Psoas muscle (tissue), 8 donors: ENCODE data around the gene RAB11FIP2. TPM values are rescaled to one million over a fixed set of nuclear protein-coding genes. Genes with fewer than 3 reads are reported as not detected.

Source experiments
- ATAC-seq, 4 donors: fragments of 200-7000 bp; cut with Tn5 transposase; one replicate each; pipeline ENCODE4 v1.9.1; 2020; ENCODE audit warnings: moderate library complexity in 3 of 4, mild to moderate bottlenecking in 2 of 4
- DNase-seq, 2 donors: peaks; one replicate each; pipeline ENCODE4 v3.0.0-alpha.2; 2020
- H3K27ac ChIP-seq: fragments of 200-600 bp; one replicate; pipeline ENCODE4 v1.8.0; 2022
- H3K27me3 ChIP-seq, 3 donors: fragments of 200-600 bp in 1 of 3; one replicate each; pipeline versions ENCODE4 v1.6.1 to v1.8.0; 2013 to 2022; ENCODE audit warnings: low read length in 2 of 3, mild to moderate bottlenecking in 2 of 3, moderate library complexity in 1 of 3; ENCODE audit not compliant: insufficient read depth in 3 of 3
- H3K36me3 ChIP-seq, 2 donors: fragments of 200-600 bp in 1 of 2; one replicate each; pipeline versions ENCODE4 v1.6.1 to v1.8.0; 2013 to 2022; ENCODE audit warnings: low read depth in 1 of 2, mild to moderate bottlenecking in 1 of 2, moderate library complexity in 1 of 2; ENCODE audit not compliant: insufficient read depth in 1 of 2
- H3K4me1 ChIP-seq: fragments of 200-600 bp; one replicate; pipeline ENCODE4 v1.8.0; 2022
- H3K4me3 ChIP-seq: fragments of 200-600 bp; one replicate; pipeline ENCODE4 v1.8.0; 2022; ENCODE audit warnings: mild to moderate bottlenecking
- H3K9me3 ChIP-seq: fragments of 200-600 bp; one replicate; pipeline ENCODE4 v1.8.0; 2022
- CTCF ChIP-seq: fragments of 200-600 bp; IDR thresholded peaks from one replicate; pipeline ENCODE4 v1.8.0; 2022; ENCODE audit warnings: antibody characterized with exemption
- WGBS, 3 donors: extraction: QIAGEN DNeasy Blood & Tissue Kit; methylation state at CpG; one replicate each; pipeline versions ENCODE4 v1.1.6 to v1.1.7; 2013; 5-methylcytosine and 5-hydroxymethylcytosine counted together
- intact Hi-C, 2 donors: fragments of 100-400 bp; cut with DNase I; formaldehyde crosslinking; loops; one replicate each; pipeline versions ENCODE4 v1.11.0 to v1.14.2; 2022
- polyA plus RNA-seq, 3 donors: library from polyadenylated mRNA; stranded (reverse); fragments of 200-250 nt; gene quantifications; one replicate each; pipeline ENCODE4 v1.2.3, GENCODE V29; 2013
- total RNA-seq, 4 donors: library from RNA; stranded (reverse); fragmentation: NEBNext Ultra II Directional in 2 of 4; extraction: Animal tissue kit (Norgen Biotek cat#: 25700) in 2 of 4; gene quantifications; one replicate each; pipeline versions ENCODE4 v1.2.1 to v1.2.4, GENCODE V29; 2021 to 2023
- donor health status: healthy with polysubstance abuse.
- donor health status: DM: no; HTN: no; CAD: no; lungs with moderate emphysema.
- donor health status: Bipolar disorder and iron deficiency.
- donor health status: healthy.
- donor health status: DM: yes; HTN: yes; CAD: no.
- donor health status: DM: no; HTN: no; CAD: no.
- donor health status: DM: no; HTN: no; CAD: no.
- donor health status: DM: yes; HTN: yes; CAD: no.

RAB11FIP2 gene
- total and polyA plus RNA-seq, 7 donors = 3.1 to 13.6 (median 10.4) TPM

DNA sequence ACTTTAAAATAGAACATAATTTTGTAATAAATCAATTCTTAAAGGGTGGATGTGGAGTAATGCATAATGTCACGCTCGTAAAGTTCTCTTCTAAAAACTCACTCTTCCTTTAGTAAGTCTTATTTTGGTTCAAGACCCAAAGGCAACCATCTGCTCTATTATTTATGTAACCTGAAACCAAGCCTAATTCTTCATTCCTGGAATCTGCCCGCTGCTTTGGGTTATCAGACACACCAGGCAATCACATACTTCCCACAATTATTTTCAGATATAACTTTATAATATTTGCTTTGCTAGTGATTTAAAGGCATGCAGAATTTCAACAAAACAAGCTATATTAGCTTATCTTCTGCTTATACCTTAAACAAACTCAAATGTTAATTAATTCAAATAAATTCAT lies 39.0 kb downstream of the RAB11FIP2 start:
- DNase-seq (no peak), ATAC-seq (no peak)
- Histone ChIP-seq H3K4me3 (no peak overlapping the region), H3K27me3 (no peaks in the 10 kb centered on the region), H3K27ac (no peak overlapping the region), H3K9me3 (no peaks in the 10 kb centered on the region), H3K36me3 (peaks cover 2 to 57% of the 10 kb centered on the region in 2 donors), H3K4me1 (no peaks in the 10 kb centered on the region)
- TF ChIP-seq CTCF = no peak
- intact Hi-C loops = no loop called here
- 69 to 79% (median 73%) methylated on average over 3 of the region's 3 CpGs for WGBS, 3 donors

DNA sequence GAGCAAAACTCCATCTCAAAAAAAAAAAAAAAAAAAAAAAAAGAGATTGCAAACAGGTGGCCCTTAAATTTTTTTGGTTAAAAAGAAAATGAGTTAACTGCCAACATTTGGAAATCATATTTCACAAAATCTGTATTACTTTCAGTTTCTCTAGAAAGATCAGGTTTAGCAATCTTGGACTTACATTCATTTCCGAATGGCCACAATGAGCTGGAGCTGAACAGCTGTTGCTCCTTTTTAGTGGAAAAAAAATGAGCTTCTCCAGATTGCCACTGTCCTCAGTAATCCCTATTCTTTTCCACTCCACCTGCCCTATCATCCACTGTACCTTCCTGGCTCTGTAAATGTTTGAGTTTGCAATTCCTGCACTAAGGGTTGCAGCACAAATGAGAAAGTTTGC lies 43.6 kb downstream of the RAB11FIP2 start:
- no peak for ATAC-seq
- H3K27me3 ChIP-seq = no peaks in the 10 kb centered on the region
- no peaks in the 10 kb centered on the region for H3K9me3 ChIP-seq
- TF ChIP-seq CTCF = no peak
- H3K36me3 ChIP-seq = peaks cover 0 to 43% of the 10 kb centered on the region in 2 donors
- H3K27ac ChIP-seq = no peak overlapping the region
- intact Hi-C loops = no loop called here
- H3K4me3 ChIP-seq = no peak overlapping the region
- 62 to 79% (median 68%) methylated on average over 1 of the region's 1 CpG for WGBS, 3 donors
- H3K4me1 ChIP-seq = no peaks in the 10 kb centered on the region
- no peak for DNase-seq

DNA sequence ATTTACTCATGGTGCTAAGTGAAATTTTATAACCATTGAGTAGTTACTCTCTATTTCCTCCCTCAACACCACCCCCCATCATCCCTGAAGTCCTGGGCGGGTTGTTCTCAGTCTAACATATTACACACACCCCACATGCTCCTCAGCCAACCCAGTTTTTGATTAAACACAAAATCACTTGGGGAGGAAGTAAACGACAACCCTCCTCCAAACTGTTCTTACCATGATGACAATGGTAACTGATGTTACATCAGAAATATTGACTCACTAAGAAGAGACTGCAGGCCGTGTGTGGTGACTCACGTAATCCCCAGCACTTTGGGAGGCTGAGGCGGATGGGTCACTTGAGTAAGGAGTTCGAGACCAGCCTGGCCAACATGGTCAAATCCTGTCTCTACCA lies 44.2 kb downstream of the RAB11FIP2 start:
- H3K4me3 ChIP-seq = no peak overlapping the region
- H3K27me3 ChIP-seq = no peaks in the 10 kb centered on the region
- ATAC-seq = no peak
- TF ChIP-seq CTCF = no peak
- peaks cover 0 to 38% of the 10 kb centered on the region in 2 donors for H3K36me3 ChIP-seq
- intact Hi-C loops = no loop called here
- no peaks in the 10 kb centered on the region for H3K4me1 ChIP-seq
- no peak overlapping the region for H3K27ac ChIP-seq
- H3K9me3 ChIP-seq = no peaks in the 10 kb centered on the region
- WGBS, 3 donors = 90 to 96% (median 96%) methylated on average over 6 of the region's 6 CpGs
- DNase-seq = no peak

- DNase-seq (no peak), ATAC-seq (no peak)
- H3K36me3 ChIP-seq = no peaks in the 10 kb centered on the region
- intact Hi-C loops = no loop called here
- no peak for TF ChIP-seq CTCF
- H3K27me3 ChIP-seq = no peaks in the 10 kb centered on the region
- H3K27ac ChIP-seq = no peak overlapping the region
- H3K4me3 ChIP-seq = no peak overlapping the region
- WGBS, 3 donors = 89 to 92% (median 90%) methylated on average over 1 of the region's 1 CpG
- no peaks in the 10 kb centered on the region for H3K9me3 ChIP-seq
- H3K4me1 ChIP-seq = no peaks in the 10 kb centered on the region
Measured at GRCh38 chr10:117997673-117998072, 49.1 kb downstream of the RAB11FIP2 start.

GRCh38 chr10:117996709-117997108 lies 50.0 kb downstream of the RAB11FIP2 start:
- WGBS, 3 donors = 75 to 89% (median 81%) methylated on average over 1 of the region's 1 CpG

More at GRCh38 chr10:117996709-117997108, 50.0 kb downstream of the RAB11FIP2 start:
- TF ChIP-seq CTCF = no peak
- Histone ChIP-seq H3K36me3 (no peaks in the 10 kb centered on the region), H3K27ac (no peak overlapping the region), H3K4me1 (no peaks in the 10 kb centered on the region), H3K27me3 (no peaks in the 10 kb centered on the region), H3K9me3 (no peaks in the 10 kb centered on the region), H3K4me3 (no peak overlapping the region)
- DNase-seq (no peak), ATAC-seq (no peak)
- intact Hi-C loops = no loop called here
